ENCODE results near the gene RAMP1.
"Not testable (repeated sequence)": the region's sequence is repeated elsewhere in the genome, so short reads cannot be mapped to it uniquely, and the experiment has no call there.

RAMP1 gene

GRCh38 chr2:237866101-237866621 lies 6.7 kb downstream of the RAMP1 start:
- TF ChIP-seq CTCF (conservative IDR thresholded peaks at IDR 0.05; ENCODE audit: low read depth, low read length): no peak
- H3K4me3 ChIP-seq (ENCODE audit: low read depth, low read length): no peak overlapping the region
- peak; percentile 61 for DNase-seq (ENCODE audit: low read depth)

- H3K4me3 ChIP-seq (ENCODE audit: low read depth, low read length): no peak overlapping the region
- no peak for TF ChIP-seq CTCF (conservative IDR thresholded peaks at IDR 0.05; ENCODE audit: low read depth, low read length)
- no peak for DNase-seq (ENCODE audit: low read depth)
These were observed 8.0 kb downstream of the RAMP1 start for GRCh38 chr2:237867465-237867864.

- not testable (repeated sequence) for H3K4me3 ChIP-seq (ENCODE audit: low read depth, low read length)
These were observed 8.7 kb downstream of the RAMP1 start for GRCh38 chr2:237868074-237868473.

GRCh38 chr2:237868631-237869342 lies 9.4 kb downstream of the RAMP1 start:
- H3K4me3 ChIP-seq (ENCODE audit: low read depth, low read length): no peak overlapping the region
- no peak for DNase-seq (ENCODE audit: low read depth)
- TF ChIP-seq CTCF (conservative IDR thresholded peaks at IDR 0.05; ENCODE audit: low read depth, low read length): no peak

More at GRCh38 chr2:237868074-237868473, 8.7 kb downstream of the RAMP1 start:
- DNase-seq (ENCODE audit: low read depth): not testable (repeated sequence)

GRCh38 chr2:237869343-237870102 lies 10.1 kb downstream of the RAMP1 start:
- no peak overlapping the region for H3K4me3 ChIP-seq (ENCODE audit: low read depth, low read length)
- no peak for DNase-seq (ENCODE audit: low read depth)
- no peak for TF ChIP-seq CTCF (conservative IDR thresholded peaks at IDR 0.05; ENCODE audit: low read depth, low read length)

- no peak for TF ChIP-seq CTCF (conservative IDR thresholded peaks at IDR 0.05; ENCODE audit: low read depth, low read length)
- DNase-seq (ENCODE audit: low read depth): no peak
- no peak overlapping the region for H3K4me3 ChIP-seq (ENCODE audit: low read depth, low read length)
These were observed 10.7 kb downstream of the RAMP1 start for GRCh38 chr2:237870126-237870525.

- DNase-seq (ENCODE audit: low read depth): no peak
- no peak for TF ChIP-seq CTCF (conservative IDR thresholded peaks at IDR 0.05; ENCODE audit: low read depth, low read length)
- no peak overlapping the region for H3K4me3 ChIP-seq (ENCODE audit: low read depth, low read length)
These were observed 11.6 kb downstream of the RAMP1 start for GRCh38 chr2:237870754-237871651.
